Measurements from ENCODE around the gene AANAT. TPM values are rescaled to one million over a fixed set of nuclear protein-coding genes. Genes with fewer than 3 reads are reported as not detected.
A peak's percentile ranks its signal among the peaks of the same experiment; 100 is the strongest.

The AANAT gene
- total RNA-seq, 2 experiments from 2014 or later, result 0.36 TPM; not detected in 1

- Mint-ChIP-seq H3K27me3 (no peaks in the 10 kb centered on the region), H3K27ac (peak overlapping the region; percentile 8)
Measured at GRCh38 chr17:76452127-76452659, 15.2 kb upstream of the AANAT start.

GRCh38 chr17:76452660-76453430 lies 14.6 kb upstream of the AANAT start, which contains the start of gene UBE2O:
Gene UBE2O, minus strand, starts transcription at chr17:76453152. Its CDS starts 11 bp downstream, at chr17:76453141.
- Mint-ChIP-seq H3K4me1 (peaks cover 37% of the 10 kb centered on the region), H3K27ac (peak within 1 kb of the TSS; percentile 58), H3K9me3 (peaks cover 1% of the 10 kb centered on the region), H3K36me3 (peaks cover 4% of the 10 kb centered on the region), H3K4me3 (peak within 1 kb of the TSS; percentile 90), H3K27me3 (no peaks in the 10 kb centered on the region)
- DNase-seq, result peak; percentile 96

More at GRCh38 chr17:76452127-76452659, 15.2 kb upstream of the AANAT start:
- Mint-ChIP-seq H3K36me3 (peaks cover 4% of the 10 kb centered on the region), H3K4me1 (peaks cover 44% of the 10 kb centered on the region), H3K4me3 (peak overlapping the region; percentile 90), H3K9me3 (peaks cover 1% of the 10 kb centered on the region)
- no peak for DNase-seq

- peak overlapping the region; percentile 58 for H3K27ac Mint-ChIP-seq
- H3K4me1 Mint-ChIP-seq, result peaks cover 32% of the 10 kb centered on the region
- peak overlapping the region; percentile 78 for H3K4me3 Mint-ChIP-seq
- H3K27me3 Mint-ChIP-seq, result no peaks in the 10 kb centered on the region
- DNase-seq, result no peak
- peaks cover 1% of the 10 kb centered on the region for H3K9me3 Mint-ChIP-seq
- H3K36me3 Mint-ChIP-seq, result peaks cover 4% of the 10 kb centered on the region
Measured at GRCh38 chr17:76453431-76453743, 14.0 kb upstream of the AANAT start.

GRCh38 chr17:76458580-76459490 lies 8.6 kb upstream of the AANAT start:
- Mint-ChIP-seq H3K9me3 (no peaks in the 10 kb centered on the region), H3K27ac (no peak overlapping the region), H3K4me3 (no peak overlapping the region), H3K27me3 (no peaks in the 10 kb centered on the region), H3K4me1 (no peaks in the 10 kb centered on the region), H3K36me3 (no peaks in the 10 kb centered on the region)
- no peak for DNase-seq

- no peaks in the 10 kb centered on the region for H3K9me3 Mint-ChIP-seq
- H3K27me3 Mint-ChIP-seq, result peaks cover 4% of the 10 kb centered on the region
- no peak for DNase-seq
- no peaks in the 10 kb centered on the region for H3K4me1 Mint-ChIP-seq
- H3K36me3 Mint-ChIP-seq, result no peaks in the 10 kb centered on the region
- H3K4me3 Mint-ChIP-seq, result no peak overlapping the region
- no peak overlapping the region for H3K27ac Mint-ChIP-seq
Measured at GRCh38 chr17:76459674-76460073, 7.7 kb upstream of the AANAT start.

- H3K4me1 Mint-ChIP-seq, result peaks cover 2% of the 10 kb centered on the region
- H3K36me3 Mint-ChIP-seq, result no peaks in the 10 kb centered on the region
- H3K4me3 Mint-ChIP-seq, result no peak overlapping the region
- H3K27ac Mint-ChIP-seq, result no peak overlapping the region
- peaks cover 4% of the 10 kb centered on the region for H3K27me3 Mint-ChIP-seq
- DNase-seq, result no peak
- no peaks in the 10 kb centered on the region for H3K9me3 Mint-ChIP-seq
Measured at GRCh38 chr17:76461765-76462555, 5.4 kb upstream of the AANAT start.

GRCh38 chr17:76462556-76463290 lies 4.7 kb upstream of the AANAT start:
- Mint-ChIP-seq H3K9me3 (no peaks in the 10 kb centered on the region), H3K27ac (no peak overlapping the region), H3K4me1 (peaks cover 2% of the 10 kb centered on the region), H3K27me3 (peaks cover 4% of the 10 kb centered on the region), H3K36me3 (no peaks in the 10 kb centered on the region), H3K4me3 (no peak overlapping the region)
- no peak for DNase-seq

GRCh38 chr17:76466775-76467130 lies 650 bp upstream of the AANAT start:
- no peak for DNase-seq
- no peaks in the 10 kb centered on the region for H3K36me3 Mint-ChIP-seq
- H3K27me3 Mint-ChIP-seq, result peaks cover 4% of the 10 kb centered on the region
- H3K27ac Mint-ChIP-seq, result no peak overlapping the region
- no peaks in the 10 kb centered on the region for H3K9me3 Mint-ChIP-seq
- H3K4me1 Mint-ChIP-seq, result peaks cover 2% of the 10 kb centered on the region
- no peak overlapping the region for H3K4me3 Mint-ChIP-seq

GRCh38 chr17:76467809-76468633 lies 618 bp downstream of the AANAT start:
- H3K27ac Mint-ChIP-seq, result no peak overlapping the region
- DNase-seq, result no peak
- peaks cover 4% of the 10 kb centered on the region for H3K27me3 Mint-ChIP-seq
- no peaks in the 10 kb centered on the region for H3K9me3 Mint-ChIP-seq
- H3K4me1 Mint-ChIP-seq, result peaks cover 2% of the 10 kb centered on the region
- no peaks in the 10 kb centered on the region for H3K36me3 Mint-ChIP-seq
- no peak overlapping the region for H3K4me3 Mint-ChIP-seq

GRCh38 chr17:76468634-76469010 lies 1.2 kb downstream of the AANAT start:
- H3K4me3 Mint-ChIP-seq, result no peak overlapping the region
- no peak for DNase-seq
- peaks cover 4% of the 10 kb centered on the region for H3K27me3 Mint-ChIP-seq
- no peaks in the 10 kb centered on the region for H3K9me3 Mint-ChIP-seq
- H3K27ac Mint-ChIP-seq, result no peak overlapping the region
- no peaks in the 10 kb centered on the region for H3K36me3 Mint-ChIP-seq
- H3K4me1 Mint-ChIP-seq, result peaks cover 2% of the 10 kb centered on the region

GRCh38 chr17:76469076-76469990 lies 1.9 kb downstream of the AANAT start:
- H3K27ac Mint-ChIP-seq, result no peak overlapping the region
- H3K27me3 Mint-ChIP-seq, result peaks cover 2% of the 10 kb centered on the region
- peaks cover 2% of the 10 kb centered on the region for H3K4me1 Mint-ChIP-seq
- no peak for DNase-seq
- H3K36me3 Mint-ChIP-seq, result no peaks in the 10 kb centered on the region
- no peak overlapping the region for H3K4me3 Mint-ChIP-seq
- H3K9me3 Mint-ChIP-seq, result no peaks in the 10 kb centered on the region

- Mint-ChIP-seq H3K27ac (no peak overlapping the region), H3K36me3 (no peaks in the 10 kb centered on the region), H3K4me3 (no peak overlapping the region), H3K9me3 (no peaks in the 10 kb centered on the region), H3K4me1 (peaks cover 2% of the 10 kb centered on the region), H3K27me3 (no peaks in the 10 kb centered on the region)
- no peak for DNase-seq
Measured at GRCh38 chr17:76469991-76470739, 2.8 kb downstream of the AANAT start.

All from activated naive CD8-positive, alpha-beta T cell treated with anti-CD3 and anti-CD28 coated beads for 36 hours (primary cell).